Measurements from ENCODE around the gene MRAP2. TPM values are rescaled to one million over a fixed set of nuclear protein-coding genes. Genes with fewer than 3 reads are reported as not detected.
"Not testable (repeated sequence)": the region's sequence is repeated elsewhere in the genome, so short reads cannot be mapped to it uniquely, and the experiment has no call there.

The MRAP2 gene
- total RNA-seq, 1 experiment from 2014 or later: 0.18 TPM

DNA sequence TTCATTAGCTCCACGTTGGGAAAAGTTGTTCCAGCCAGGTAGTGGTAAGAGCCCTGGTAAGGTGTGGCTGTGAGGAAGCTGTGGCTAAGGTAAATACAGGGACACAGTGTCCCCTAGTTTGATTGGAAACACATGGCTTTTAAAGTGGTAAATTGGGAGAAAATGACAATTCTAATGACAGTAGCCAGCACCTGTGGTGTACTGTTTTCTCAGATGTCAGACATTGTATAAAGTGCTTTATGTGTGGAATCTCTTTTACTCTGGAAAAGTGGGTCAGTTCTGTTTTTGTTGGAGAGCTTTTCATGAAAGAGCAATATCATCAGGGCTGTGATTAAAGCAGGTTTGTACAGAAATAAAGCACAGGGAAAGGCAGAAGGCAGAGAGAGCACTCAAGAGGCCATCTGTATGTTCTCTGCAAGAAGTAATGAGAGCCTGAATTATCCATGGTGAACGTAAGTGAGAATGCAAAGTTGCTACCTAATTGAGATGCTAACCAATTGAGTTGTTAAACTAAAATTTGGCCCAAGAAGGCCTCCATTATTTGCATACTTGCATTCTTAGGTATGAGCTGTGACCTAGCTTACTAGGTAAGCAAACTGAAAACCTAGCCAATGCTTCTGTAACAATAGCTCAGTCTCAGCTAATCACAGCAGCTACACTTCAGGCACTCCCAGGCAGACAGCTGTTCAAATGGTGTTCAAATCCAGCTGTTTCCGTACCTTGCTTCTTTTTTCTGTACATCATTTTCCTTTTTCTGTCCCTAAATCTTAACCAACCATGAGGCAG lies 28.2 kb downstream of the MRAP2 start:
- in situ Hi-C loops (cut with HindIII; ENCODE audit: low pct_unique_long_range_greater_than_20kb, low sequenced_read_pairs): no loop called here

DNA sequence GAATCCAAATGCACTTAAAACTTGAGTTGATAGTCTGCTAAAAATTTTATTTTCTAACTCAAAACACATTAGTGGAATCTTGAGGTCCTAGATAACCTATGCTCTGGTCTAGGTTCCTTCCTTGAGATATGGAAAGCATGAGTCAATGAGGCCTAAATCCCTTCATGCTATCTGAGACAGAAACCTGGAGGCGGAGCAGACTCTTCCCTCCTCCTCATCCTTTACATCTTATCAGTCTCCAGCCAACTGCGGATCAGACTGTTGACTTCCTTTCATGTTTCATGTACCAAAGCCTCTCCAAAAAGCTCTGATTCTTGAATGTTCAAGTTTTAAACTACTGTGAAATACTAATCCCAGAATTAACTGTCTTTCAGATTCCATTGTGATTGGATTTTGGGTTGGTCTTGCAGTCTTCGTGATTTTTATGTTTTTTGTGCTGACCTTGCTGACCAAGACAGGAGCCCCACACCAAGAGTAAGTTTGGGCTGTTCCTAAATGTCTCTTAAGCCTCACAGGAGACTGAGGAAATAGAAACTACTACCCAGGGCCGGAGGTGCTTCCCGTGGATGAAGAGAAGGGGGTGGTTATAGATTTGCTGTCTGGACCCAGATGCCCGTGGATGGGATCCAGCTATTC lies 29.1 kb downstream of the MRAP2 start:
- no peak for DNase-seq (ENCODE audit: low read depth, low spot score)
- in situ Hi-C loops (cut with HindIII; ENCODE audit: low pct_unique_long_range_greater_than_20kb, low sequenced_read_pairs): no loop called here

More for the DNA sequence above, 28.2 kb downstream of the MRAP2 start:
- DNase-seq (ENCODE audit: low read depth, low spot score): no peak

DNA sequence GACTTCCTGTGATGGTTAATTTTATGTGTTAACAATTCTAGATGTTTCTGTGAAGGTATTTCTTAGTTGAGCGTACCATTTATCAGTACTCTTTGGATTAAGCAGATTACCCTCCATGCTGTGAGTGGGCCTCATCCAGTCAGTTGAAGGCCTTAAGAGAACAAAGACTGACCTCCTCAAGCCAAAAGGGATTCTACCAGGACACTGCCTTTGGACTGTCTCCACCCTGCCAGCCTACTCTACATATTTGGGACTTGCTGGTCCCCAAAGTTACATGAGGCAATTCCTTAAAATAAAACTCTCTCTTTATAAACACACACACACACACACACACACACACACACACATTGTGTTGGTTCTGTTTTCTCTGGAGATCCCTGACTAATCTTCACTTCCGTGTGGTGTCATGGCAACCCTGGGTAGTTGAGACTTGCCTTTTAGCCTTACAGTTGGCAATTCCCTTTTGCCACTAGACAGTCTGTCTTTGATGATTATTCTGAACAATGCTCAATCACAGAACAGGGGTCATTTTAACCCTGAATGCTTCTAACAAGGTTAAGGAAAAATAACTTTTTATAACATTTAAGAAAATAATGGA lies 32.2 kb downstream of the MRAP2 start:
- DNase-seq (ENCODE audit: low read depth, low spot score): no peak
- in situ Hi-C loops (cut with HindIII; ENCODE audit: low pct_unique_long_range_greater_than_20kb, low sequenced_read_pairs): no loop called here

DNA sequence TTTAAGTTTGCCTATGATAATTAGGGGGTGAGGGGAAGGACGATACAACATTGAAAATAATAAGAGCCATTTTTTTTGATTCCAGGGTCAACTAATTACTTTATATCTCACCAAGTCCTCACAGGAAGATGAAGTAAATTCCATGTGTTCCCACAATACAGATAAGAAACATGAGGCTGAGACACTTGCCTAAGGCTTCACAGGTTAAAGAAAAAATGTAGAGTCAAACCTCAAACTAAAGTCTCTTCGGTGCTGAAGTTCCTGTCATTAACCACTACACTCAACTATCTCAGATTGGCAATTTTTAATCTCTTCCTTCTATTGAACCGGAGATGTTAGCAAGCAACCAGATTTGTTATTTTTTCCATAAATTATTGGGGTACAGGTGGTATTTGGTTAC lies 33.0 kb downstream of the MRAP2 start:
- in situ Hi-C loops (cut with HindIII; ENCODE audit: low pct_unique_long_range_greater_than_20kb, low sequenced_read_pairs): no loop called here
- DNase-seq (ENCODE audit: low read depth, low spot score): no peak

DNA sequence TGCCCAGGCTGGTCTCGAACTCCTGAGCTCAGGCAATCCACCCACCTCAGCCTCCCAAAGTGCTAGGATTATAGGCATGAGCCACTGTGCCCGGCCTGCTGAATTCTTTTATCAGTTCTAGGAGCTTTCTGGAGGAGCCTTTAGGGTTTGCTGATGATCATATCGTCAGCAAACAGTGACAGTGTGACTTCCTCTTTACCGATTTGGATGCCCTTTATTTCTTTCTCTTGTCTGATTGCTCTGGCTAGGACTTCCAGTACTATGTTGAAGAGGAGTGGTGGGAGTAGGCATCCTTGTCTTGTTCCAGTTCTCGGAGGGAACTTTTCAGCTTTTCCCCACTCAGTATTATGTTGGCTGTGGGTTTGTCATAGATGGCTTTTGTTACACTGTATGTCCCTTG lies 35.3 kb downstream of the MRAP2 start:
- in situ Hi-C loops (cut with HindIII; ENCODE audit: low pct_unique_long_range_greater_than_20kb, low sequenced_read_pairs); DNase-seq (ENCODE audit: low read depth, low spot score): not testable (repeated sequence)

DNA sequence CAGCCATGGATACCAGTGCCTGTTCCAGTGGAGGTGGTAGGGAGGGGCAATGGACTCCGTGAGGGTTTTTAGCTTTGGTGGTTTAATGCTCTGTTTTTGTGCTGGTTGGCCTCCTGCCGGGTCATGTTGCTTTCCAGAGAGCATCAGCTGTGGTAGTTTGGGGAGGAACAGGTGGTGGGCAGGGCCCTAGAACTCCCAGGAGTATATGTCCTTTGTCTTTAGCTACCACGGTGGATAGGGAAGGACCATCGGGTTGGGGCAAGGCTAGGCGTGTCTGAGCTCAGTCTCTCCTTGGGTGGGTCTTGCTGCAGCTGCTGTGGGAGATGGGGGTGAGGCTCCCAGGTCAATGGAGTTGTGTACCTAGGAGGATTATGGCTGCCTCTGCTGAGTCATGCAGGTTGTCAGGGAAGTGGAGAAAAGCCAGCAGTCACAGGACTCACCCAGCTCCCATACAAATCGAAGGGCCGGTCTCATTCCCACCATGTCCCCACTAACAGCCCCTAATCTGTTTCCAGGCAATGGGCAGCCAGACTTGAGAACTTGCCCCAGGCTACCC lies 38.9 kb downstream of the MRAP2 start:
- no peak for DNase-seq (ENCODE audit: low read depth, low spot score)
- in situ Hi-C loops (cut with HindIII; ENCODE audit: low pct_unique_long_range_greater_than_20kb, low sequenced_read_pairs): no loop called here

DNA sequence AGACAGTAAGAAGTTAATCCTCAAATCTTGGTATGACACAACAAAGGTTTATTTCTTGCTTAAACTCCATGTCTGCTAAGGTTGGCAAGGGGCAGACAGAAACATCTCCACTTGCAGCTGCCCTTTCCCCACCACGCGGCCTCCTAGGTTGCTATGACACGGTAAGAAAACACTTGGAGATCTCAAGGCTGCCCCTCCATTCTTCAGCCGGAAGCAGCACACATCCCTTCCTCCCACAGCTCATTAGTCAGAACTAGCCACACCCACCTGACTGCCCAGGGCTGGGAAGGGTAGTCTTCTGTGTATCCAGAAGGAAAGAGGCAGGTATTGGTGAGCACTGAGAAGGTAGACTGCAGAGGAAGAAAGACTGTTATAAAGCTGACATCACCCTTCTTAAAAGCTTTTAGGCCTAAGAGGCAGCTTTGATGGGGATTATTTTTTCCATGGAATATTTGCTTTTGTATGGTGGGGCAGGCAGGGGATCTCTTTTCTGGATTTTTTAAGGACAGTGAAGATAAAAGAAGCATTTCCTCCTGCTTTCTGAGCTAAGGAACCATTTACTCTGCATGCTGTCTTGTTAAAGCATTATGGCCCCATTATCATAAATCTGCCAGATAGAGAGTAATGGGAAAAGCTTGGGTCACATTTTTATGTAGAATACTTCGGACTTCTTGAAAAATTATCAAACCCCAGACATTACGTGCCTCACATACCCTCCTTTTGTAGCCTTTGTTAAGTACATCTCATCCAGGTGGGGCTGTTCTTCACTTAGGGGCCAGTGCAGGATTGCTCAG lies 41.6 kb downstream of the MRAP2 start:
- in situ Hi-C loops (cut with HindIII; ENCODE audit: low pct_unique_long_range_greater_than_20kb, low sequenced_read_pairs): no loop called here
- DNase-seq (ENCODE audit: low read depth, low spot score): peak; percentile 6

DNA sequence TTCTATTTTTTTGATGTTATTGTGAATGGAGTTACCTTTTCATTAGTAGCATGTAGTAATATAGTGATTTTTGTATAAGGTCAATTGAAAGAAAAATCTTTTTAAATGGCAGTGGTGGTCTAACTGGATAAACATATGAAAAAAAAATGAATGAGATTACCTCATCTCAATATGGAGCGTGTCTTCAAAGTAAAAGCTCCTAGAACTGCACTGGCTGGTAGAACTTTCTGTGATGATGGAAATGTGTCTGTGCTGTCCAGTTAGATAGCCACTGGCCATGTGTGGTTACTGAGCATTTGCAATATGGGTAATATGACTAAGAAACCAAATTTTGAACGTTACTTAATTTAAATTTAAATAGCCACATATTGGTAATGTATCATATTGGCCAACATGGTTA lies 44.1 kb downstream of the MRAP2 start:
- no peak for DNase-seq (ENCODE audit: low read depth, low spot score)
- in situ Hi-C loops (cut with HindIII; ENCODE audit: low pct_unique_long_range_greater_than_20kb, low sequenced_read_pairs): no loop called here

DNA sequence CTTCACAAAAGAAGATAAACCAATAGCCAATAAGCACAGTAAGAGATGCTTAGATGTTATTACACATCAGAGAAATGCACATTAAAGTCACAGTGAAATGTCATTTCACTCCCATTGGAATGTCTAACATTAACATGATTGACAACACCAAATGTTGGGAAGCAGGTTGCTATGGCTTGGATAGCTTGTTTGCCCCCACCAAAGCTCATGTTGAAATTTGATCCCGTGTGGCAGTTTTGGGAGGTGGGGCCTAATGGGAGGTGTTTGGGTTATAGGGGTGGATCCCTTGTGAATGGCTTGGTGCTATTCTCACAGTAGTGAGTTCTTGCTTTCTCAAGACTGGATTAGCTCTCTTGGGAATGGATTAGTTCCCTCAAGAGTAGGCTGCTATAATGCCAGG lies 44.8 kb downstream of the MRAP2 start:
- in situ Hi-C loops (cut with HindIII; ENCODE audit: low pct_unique_long_range_greater_than_20kb, low sequenced_read_pairs): no loop called here
- DNase-seq (ENCODE audit: low read depth, low spot score): no peak

DNA sequence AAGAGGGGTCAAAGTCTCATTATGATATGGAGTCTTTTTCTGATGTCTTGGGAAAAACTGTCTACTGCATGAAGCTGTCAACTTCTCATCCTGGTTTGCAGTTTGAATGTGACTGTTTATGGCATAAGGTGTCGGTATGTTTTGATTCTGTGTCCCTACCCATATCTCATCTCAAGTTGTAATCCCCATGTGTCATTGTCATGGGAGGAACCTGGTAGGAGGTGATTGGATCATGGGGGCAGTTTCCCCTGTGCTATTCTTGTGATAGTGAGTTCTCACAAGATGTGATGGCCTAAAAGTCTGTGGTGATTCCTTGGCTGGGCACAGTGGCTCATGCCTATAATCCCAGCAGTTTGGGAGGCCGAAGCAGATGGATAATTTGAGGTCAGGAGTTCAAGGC lies 47.6 kb downstream of the MRAP2 start:
- no peak for DNase-seq (ENCODE audit: low read depth, low spot score)
- in situ Hi-C loops (cut with HindIII; ENCODE audit: low pct_unique_long_range_greater_than_20kb, low sequenced_read_pairs): no loop called here

DNA sequence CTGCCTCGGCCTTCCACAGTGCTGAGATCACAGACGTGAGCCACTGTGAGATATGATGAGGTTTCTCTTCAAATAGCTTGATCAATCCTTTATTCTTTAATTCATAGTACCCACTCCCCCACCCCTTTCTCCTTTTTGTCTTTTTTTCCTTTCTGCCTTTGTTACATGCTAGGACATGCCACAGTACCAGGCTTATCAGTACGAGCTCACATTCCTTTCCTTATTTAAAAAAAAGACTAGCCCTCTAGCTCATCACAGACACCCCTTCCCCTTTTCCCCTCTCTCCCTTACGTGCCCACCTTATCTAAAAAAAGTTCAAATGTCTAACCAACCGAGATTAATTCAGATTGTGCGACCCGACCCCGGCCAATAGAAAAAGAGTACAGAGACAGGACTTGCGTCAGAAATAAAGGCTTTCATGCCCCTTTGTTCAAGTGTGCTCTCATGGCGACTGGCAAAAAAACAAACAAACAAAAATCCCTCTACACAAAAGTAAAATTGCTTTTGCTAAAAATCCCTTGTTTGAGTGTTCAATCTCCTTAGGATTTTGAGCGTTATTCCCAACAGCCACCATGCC lies 49.2 kb downstream of the MRAP2 start:
- in situ Hi-C loops (cut with HindIII; ENCODE audit: low pct_unique_long_range_greater_than_20kb, low sequenced_read_pairs): no loop called here

DNA sequence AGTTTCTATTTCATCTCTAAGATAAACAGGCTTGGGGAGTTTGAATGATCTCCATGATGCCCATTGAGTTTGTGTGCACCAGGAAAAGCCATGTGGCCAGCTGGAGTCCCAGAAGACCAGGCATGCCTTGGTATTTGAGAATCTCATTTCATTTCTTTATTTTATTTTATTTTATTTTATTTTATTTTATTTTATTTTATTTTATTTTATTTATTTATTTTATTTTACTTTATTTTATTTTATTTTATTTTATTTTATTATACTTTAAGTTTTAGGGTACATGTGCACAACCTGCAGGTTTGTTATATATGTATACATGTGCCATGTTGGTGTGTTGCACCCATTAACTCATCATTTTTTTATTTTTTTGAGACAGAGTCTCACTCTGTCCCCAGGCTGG lies 51.1 kb downstream of the MRAP2 start:
- DNase-seq (ENCODE audit: low read depth, low spot score); in situ Hi-C loops (cut with HindIII; ENCODE audit: low pct_unique_long_range_greater_than_20kb, low sequenced_read_pairs): not testable (repeated sequence)

More for the DNA sequence above, 49.2 kb downstream of the MRAP2 start:
- no peak for DNase-seq (ENCODE audit: low read depth, low spot score)

DNA sequence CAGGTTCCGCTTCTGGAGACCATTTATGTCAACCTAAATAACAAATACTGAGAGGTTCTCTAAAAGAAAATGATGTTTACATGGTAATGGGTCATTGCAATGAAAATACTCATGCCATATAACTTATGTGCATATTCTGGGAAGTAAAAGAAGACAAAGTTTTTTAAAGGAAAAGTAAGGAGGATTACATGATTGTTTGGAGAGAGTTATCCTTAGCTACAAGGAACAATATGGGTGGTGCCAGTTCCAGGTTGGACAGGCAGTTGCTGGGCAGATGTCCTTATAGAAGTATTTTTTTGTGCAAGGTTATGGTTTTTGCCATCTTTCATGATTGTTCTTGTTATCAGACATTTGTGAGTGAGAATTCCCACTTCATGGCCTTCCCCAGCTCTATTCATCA lies 52.5 kb downstream of the MRAP2 start:
- in situ Hi-C loops (cut with HindIII; ENCODE audit: low pct_unique_long_range_greater_than_20kb, low sequenced_read_pairs): no loop called here
- no peak for DNase-seq (ENCODE audit: low read depth, low spot score)

DNA sequence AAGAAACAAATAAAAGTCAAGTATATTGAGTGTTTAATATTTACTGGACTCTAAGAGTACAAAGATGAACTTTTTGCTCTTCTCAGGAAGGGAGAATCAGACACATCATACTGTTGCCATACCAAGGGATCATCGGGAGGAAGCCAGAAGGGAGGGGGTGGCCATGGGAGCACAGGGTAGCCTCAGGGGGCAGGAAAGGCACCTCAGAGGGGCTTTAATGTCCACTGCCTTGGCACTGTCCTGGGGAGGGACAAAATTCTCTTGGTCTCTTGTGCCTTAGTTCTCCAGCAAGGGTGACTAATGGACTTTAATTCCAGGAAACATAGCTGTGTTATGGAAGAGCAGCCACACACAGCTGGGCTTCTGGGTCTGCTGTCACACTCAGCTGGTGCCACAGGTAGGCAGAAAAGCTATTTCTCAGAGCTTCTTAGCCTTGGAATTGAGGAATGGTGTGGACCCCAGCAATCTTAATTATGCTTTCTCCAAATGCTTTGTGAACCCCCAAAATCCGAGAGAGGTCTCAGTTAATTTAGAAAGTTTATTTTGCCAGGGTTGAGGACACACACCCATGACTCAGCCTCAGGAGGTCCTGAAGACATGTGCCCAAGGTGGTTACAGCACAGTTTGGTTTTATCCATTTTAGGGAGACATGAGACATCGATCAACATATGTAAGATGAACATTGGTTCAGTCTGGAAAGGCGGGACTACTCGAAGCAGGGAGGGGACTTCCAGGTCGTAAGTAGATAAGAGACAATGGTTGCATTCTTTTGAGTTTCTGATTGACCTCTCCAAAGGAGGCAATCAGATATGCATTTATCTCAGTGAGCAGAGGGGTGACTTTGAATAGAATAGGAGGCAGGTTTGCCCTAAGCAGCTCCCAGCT lies 53.2 kb downstream of the MRAP2 start:
- in situ Hi-C loops (cut with HindIII; ENCODE audit: low pct_unique_long_range_greater_than_20kb, low sequenced_read_pairs): no loop called here
- no peak for DNase-seq (ENCODE audit: low read depth, low spot score)

DNA sequence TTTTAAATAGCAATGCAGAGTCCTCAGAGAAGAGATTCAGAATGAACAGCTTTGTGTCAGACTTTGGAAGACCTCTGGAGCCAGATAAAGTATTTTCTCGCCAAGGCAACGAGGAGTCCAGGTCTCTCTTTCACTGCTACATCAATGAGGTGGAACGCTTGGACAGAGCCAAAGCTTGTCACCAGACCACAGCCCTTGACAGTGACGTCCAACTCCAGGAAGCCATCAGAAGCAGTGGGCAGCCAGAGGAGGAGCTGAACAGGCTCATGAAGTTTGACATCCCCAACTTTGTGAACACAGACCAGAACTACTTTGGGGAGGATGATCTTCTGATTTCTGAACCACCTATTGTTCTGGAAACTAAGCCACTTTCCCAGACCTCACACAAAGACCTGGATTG lies 55.5 kb downstream of the MRAP2 start:
- in situ Hi-C loops (cut with HindIII; ENCODE audit: low pct_unique_long_range_greater_than_20kb, low sequenced_read_pairs): no loop called here
- no peak for DNase-seq (ENCODE audit: low read depth, low spot score)

DNA sequence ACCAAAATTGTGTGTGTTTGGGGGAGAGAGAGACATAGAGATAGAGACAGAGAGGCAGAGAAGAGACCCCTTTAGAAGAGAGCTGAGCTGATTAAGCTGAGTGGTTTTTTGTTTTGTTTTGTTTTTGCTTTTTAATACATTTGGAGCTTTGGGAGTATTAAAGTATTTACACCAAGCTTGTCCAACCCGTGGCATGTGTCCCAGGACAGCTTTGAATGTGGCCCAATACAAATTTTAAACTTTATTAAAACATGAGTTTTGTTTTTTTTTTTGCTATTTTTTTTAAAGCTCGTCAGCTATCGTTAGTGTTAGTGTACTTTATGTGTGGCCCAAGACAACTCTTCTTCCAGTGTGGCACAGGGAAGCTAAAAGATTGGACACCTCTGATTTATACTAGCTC lies 56.0 kb downstream of the MRAP2 start:
- in situ Hi-C loops (cut with HindIII; ENCODE audit: low pct_unique_long_range_greater_than_20kb, low sequenced_read_pairs): no loop called here
- no peak for DNase-seq (ENCODE audit: low read depth, low spot score)
